RWPE2 (cell line): Measurements from ENCODE around the gene FBXO42.
"Not testable (repeated sequence)": the region's sequence is repeated elsewhere in the genome, so short reads cannot be mapped to it uniquely, and the experiment has no call there.

Source experiments
- ATAC-seq: fragments of 200-7000 bp; cut with Tn5 transposase; 3 replicates; pipeline ENCODE4 v1.9.1; 2021; ENCODE audit warnings: low read depth
- DNase-seq: peaks from one replicate; pipeline ENCODE4 v3.0.0-alpha.2; 2020; ENCODE audit warnings: low spot score
- H3K27ac ChIP-seq: fragments of 450-650 bp; 2 replicates; pipeline ENCODE4 v1.5.1; 2017; ENCODE audit warnings: mild to moderate bottlenecking; ENCODE audit not compliant: poor library complexity, severe bottlenecking
- H3K27me3 ChIP-seq: fragments of 250-450 bp; sonication (Bioruptor Pico); 2 replicates; pipeline ENCODE4 v1.5.1; 2021; ENCODE audit warnings: mild to moderate bottlenecking, moderate library complexity; ENCODE audit not compliant: insufficient read depth, poor library complexity, severe bottlenecking
- H3K36me3 ChIP-seq: fragments of 250-450 bp; sonication (Bioruptor Pico); 2 replicates; pipeline ENCODE4 v1.5.1; 2020; ENCODE audit warnings: low read depth, mild to moderate bottlenecking, moderate library complexity
- H3K4me1 ChIP-seq: fragments of 250-450 bp; sonication (Bioruptor Pico); 2 replicates; pipeline ENCODE4 v1.5.1; 2021; ENCODE audit warnings: mild to moderate bottlenecking, moderate library complexity; ENCODE audit not compliant: insufficient read depth, poor library complexity, severe bottlenecking
- H3K4me3 ChIP-seq: fragments of 250-450 bp; sonication (Bioruptor Pico); 2 replicates; pipeline ENCODE4 v1.5.1; 2021; ENCODE audit warnings: mild to moderate bottlenecking, moderate library complexity; ENCODE audit not compliant: severe bottlenecking
- H3K9me3 ChIP-seq: fragments of 250-450 bp; sonication (Bioruptor Pico); 2 replicates; pipeline ENCODE4 v1.5.1; 2021; ENCODE audit warnings: mild to moderate bottlenecking, moderate library complexity; ENCODE audit not compliant: severe bottlenecking
- CTCF ChIP-seq: fragments of 450-650 bp; IDR thresholded peaks from one replicate; pipeline ENCODE4 v1.5.1; 2017; ENCODE audit warnings: mild to moderate bottlenecking, moderate library complexity; ENCODE audit not compliant: poor library complexity, severe bottlenecking

FBXO42 gene

GRCh38 chr1:16229976-16230740 is 122.1 kb downstream of the FBXO42 start:
- Histone ChIP-seq H3K4me3 (no peak overlapping the region), H3K4me1 (no peaks in the 10 kb centered on the region), H3K36me3 (no peaks in the 10 kb centered on the region), H3K27ac (no peak overlapping the region), H3K27me3 (no peaks in the 10 kb centered on the region), H3K9me3 (no peaks in the 10 kb centered on the region)
- peak; percentile 18; the same call in 1 of the 3 replicates for ATAC-seq
- no peak for DNase-seq
- no peak for TF ChIP-seq CTCF

DNA sequence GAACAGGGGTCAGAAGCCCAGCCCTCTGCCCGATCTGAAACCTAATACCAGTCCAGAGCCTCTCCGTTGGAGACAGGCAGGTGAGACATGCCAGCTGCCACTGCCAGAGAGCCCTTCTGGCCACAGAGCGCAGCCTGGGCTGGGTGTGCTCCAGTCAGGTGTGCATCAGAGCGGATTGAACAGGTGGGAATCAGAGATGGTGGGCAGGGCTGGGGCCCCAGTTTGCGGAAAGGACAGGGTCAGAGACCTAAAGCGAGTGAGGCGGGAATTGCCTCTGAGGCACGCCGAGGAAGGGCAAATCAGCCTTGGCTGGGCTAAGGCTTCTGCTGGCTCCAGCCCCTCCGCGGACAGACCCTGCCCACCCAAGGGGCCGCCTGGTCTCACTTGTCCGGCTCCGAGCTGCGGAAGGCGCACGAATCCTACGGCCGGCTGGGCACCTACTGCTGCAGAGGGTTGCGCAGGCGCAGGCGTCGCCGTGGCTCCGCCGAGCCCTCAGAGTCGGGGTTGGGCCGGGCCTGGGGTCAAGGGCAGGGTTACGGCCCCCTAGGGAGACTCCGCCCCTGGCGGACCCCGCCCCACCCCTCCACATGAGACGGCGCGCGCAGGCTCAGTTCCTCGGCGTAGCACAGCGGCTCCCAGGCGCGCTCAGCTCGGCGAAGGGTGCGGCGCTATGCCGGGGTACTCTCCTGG is 125.6 kb downstream of the FBXO42 start:
- Histone ChIP-seq H3K27me3 (no peaks in the 10 kb centered on the region), H3K36me3 (no peaks in the 10 kb centered on the region), H3K4me1 (no peaks in the 10 kb centered on the region), H3K27ac (no peak overlapping the region), H3K9me3 (no peaks in the 10 kb centered on the region), H3K4me3 (no peak overlapping the region)
- no peak for DNase-seq
- no peak for TF ChIP-seq CTCF
- no peak for ATAC-seq

DNA sequence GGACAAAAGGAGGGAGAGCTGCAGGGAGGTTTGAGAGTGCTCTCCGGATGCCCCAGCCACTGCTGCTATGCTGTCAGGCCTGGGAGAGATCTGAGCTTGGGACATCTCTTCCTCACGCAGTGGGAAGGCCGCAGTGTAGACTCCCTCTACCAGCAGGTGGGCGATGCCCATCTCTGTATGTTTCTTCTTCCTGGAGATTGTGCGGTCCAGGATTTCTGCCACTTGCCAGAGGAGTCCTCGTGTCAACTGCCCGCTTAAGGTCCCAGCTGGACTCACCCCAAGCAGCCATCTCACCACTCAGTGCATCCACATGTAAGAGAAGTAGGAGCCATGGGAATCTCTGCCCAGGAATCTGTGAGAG is 126.2 kb downstream of the FBXO42 start:
- Histone ChIP-seq H3K27me3 (no peaks in the 10 kb centered on the region), H3K4me3 (no peak overlapping the region), H3K4me1 (no peaks in the 10 kb centered on the region), H3K27ac (no peak overlapping the region), H3K36me3 (no peaks in the 10 kb centered on the region), H3K9me3 (no peaks in the 10 kb centered on the region)
- ATAC-seq, result no peak
- DNase-seq, result no peak
- no peak for TF ChIP-seq CTCF

- no peak for DNase-seq
- Histone ChIP-seq H3K4me3 (no peak overlapping the region), H3K27me3 (no peaks in the 10 kb centered on the region), H3K9me3 (no peaks in the 10 kb centered on the region), H3K27ac (no peak overlapping the region), H3K36me3 (no peaks in the 10 kb centered on the region), H3K4me1 (no peaks in the 10 kb centered on the region)
- TF ChIP-seq CTCF, result no peak
- no peak for ATAC-seq
Measured at GRCh38 chr1:16224472-16224871, 127.8 kb downstream of the FBXO42 start.

- H3K4me3 ChIP-seq, H3K9me3 ChIP-seq, H3K27me3 ChIP-seq, H3K27ac ChIP-seq, DNase-seq, H3K4me1 ChIP-seq, H3K36me3 ChIP-seq, ATAC-seq: not testable (repeated sequence)
Measured at GRCh38 chr1:16222716-16223115, 129.6 kb downstream of the FBXO42 start.
